HG03571 (cell line): ENCODE data around the gene BRF1.

Source experiments
- ATAC-seq: cut with Tn5 transposase; IDR thresholded peaks from one replicate; pipeline ENCODE4 v1.9.1; 2021; ENCODE audit not compliant: unreplicated experiment

BRF1 gene

GRCh38 chr14:105229099-105229655 lies 71.6 kb downstream of the BRF1 start:
- ATAC-seq: no peak

- no peak for ATAC-seq
These were observed 72.2 kb downstream of the BRF1 start for GRCh38 chr14:105228562-105228961.

GRCh38 chr14:105227346-105227745 lies 73.5 kb downstream of the BRF1 start:
- ATAC-seq: no peak

GRCh38 chr14:105226198-105226597 lies 74.6 kb downstream of the BRF1 start:
- ATAC-seq: no peak

GRCh38 chr14:105224845-105225570 lies 75.8 kb downstream of the BRF1 start:
- ATAC-seq: no peak

- ATAC-seq: no peak
These were observed 76.8 kb downstream of the BRF1 start for GRCh38 chr14:105223770-105224544.

GRCh38 chr14:105223260-105223659 lies 77.5 kb downstream of the BRF1 start:
- no peak for ATAC-seq

- ATAC-seq: no peak
These were observed 79.1 kb downstream of the BRF1 start for GRCh38 chr14:105221598-105222178.

GRCh38 chr14:105220699-105221597 lies 79.9 kb downstream of the BRF1 start:
- no peak for ATAC-seq

- ATAC-seq: no peak
These were observed 81.0 kb downstream of the BRF1 start for GRCh38 chr14:105219753-105220152.

- ATAC-seq: no peak
These were observed 81.7 kb downstream of the BRF1 start for GRCh38 chr14:105219043-105219612.

- ATAC-seq: no peak
These were observed 82.2 kb downstream of the BRF1 start for GRCh38 chr14:105218611-105219010.

- no peak for ATAC-seq
These were observed 83.0 kb downstream of the BRF1 start for GRCh38 chr14:105217774-105218173.

- no peak for ATAC-seq
These were observed 84.1 kb downstream of the BRF1 start for GRCh38 chr14:105216490-105217247.

GRCh38 chr14:105215602-105216001 lies 85.2 kb downstream of the BRF1 start:
- ATAC-seq: no peak

GRCh38 chr14:105214324-105214915 lies 86.4 kb downstream of the BRF1 start:
- no peak for ATAC-seq

GRCh38 chr14:105213361-105213760 lies 87.4 kb downstream of the BRF1 start:
- ATAC-seq: no peak

- no peak for ATAC-seq
These were observed 88.1 kb downstream of the BRF1 start for GRCh38 chr14:105212541-105213300.

- ATAC-seq: no peak
These were observed 89.1 kb downstream of the BRF1 start for GRCh38 chr14:105211758-105212089.
